ENCODE measurements around the gene ACTN4.

DNA sequence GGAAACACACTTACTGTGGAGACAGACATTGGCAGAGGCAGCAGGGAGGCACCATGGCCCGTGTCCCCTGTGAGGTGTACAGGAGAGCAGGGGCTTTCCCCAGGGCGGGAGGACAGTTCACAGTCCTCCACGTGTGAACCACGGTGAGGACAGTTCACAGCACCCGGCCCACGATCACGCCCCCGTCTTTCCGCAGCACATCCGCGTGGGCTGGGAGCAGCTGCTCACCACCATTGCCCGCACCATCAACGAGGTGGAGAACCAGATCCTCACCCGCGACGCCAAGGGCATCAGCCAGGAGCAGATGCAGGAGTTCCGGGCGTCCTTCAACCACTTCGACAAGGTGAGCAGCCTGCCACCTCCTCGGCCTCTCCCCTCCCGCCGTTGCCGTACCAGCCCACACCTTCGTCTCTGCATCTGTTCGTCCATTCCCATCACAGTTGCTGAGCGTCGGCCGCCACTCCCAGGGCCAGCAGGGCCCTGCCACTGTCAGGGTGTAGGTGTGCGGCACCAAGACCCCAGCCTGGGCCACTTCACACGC lies 79.4 kb downstream of the ACTN4 start:
- TF ChIP-seq, protein P1, sequence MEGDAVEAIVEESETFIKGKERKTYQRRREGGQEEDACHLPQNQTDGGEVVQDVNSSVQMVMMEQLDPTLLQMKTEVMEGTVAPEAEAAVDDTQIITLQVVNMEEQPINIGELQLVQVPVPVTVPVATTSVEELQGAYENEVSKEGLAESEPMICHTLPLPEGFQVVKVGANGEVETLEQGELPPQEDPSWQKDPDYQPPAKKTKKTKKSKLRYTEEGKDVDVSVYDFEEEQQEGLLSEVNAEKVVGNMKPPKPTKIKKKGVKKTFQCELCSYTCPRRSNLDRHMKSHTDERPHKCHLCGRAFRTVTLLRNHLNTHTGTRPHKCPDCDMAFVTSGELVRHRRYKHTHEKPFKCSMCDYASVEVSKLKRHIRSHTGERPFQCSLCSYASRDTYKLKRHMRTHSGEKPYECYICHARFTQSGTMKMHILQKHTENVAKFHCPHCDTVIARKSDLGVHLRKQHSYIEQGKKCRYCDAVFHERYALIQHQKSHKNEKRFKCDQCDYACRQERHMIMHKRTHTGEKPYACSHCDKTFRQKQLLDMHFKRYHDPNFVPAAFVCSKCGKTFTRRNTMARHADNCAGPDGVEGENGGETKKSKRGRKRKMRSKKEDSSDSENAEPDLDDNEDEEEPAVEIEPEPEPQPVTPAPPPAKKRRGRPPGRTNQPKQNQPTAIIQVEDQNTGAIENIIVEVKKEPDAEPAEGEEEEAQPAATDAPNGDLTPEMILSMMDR (conservative IDR thresholded peaks at IDR 0.05 in 1 of 2, IDR thresholded peaks at IDR 0.05 in 1 of 2; ENCODE audit: extremely low read depth in 1 of 2, insufficient read depth in 1 of 2, low read depth in 1 of 2, low read length in 2 of 2) = no peak
- no peak for TF ChIP-seq EZH2 (IDR thresholded peaks at IDR 0.05; ENCODE audit: borderline replicate concordance, low read length)

All from mammary epithelial cell (primary cell).